Measurements from ENCODE around the gene C10orf67. TPM values are rescaled to one million over a fixed set of nuclear protein-coding genes. Genes with fewer than 3 reads are reported as not detected.

C10orf67 gene
- total and polyA plus RNA-seq, 2 of the 8 experiments (the other 6 are each of a cell fraction or from before 2014, with no cell fraction given): 0.05 to 0.11 TPM

DNA sequence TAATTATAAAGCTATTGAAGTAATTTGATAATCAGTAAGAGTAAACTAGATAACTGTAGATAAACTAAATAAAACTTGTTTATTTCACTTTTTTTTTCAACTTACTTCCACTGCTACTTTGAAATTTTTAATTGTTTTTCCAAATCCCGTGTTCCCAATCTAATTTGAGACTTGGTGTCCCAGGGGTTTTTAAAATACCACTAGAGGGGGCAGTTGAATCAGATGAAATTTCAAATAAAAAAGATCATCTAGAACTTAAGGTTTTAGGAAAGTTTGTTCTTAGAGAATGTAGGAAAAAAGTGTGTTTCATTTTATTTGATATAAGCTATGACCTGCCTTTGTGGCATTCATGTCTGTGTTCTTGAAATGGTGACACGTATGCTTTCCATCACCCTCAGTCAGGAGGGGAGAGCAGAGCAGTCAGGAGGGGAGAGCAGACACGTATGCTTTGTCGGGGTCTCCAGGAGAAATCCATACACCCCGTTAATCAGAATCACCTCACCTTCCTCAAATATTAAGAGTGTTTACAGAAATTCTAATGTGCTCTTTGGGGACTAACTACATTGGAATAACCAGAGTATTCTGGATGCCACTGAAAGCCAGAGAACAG lies 49.9 kb downstream of the C10orf67 start (continued):
- TF ChIP-seq, protein P1, sequence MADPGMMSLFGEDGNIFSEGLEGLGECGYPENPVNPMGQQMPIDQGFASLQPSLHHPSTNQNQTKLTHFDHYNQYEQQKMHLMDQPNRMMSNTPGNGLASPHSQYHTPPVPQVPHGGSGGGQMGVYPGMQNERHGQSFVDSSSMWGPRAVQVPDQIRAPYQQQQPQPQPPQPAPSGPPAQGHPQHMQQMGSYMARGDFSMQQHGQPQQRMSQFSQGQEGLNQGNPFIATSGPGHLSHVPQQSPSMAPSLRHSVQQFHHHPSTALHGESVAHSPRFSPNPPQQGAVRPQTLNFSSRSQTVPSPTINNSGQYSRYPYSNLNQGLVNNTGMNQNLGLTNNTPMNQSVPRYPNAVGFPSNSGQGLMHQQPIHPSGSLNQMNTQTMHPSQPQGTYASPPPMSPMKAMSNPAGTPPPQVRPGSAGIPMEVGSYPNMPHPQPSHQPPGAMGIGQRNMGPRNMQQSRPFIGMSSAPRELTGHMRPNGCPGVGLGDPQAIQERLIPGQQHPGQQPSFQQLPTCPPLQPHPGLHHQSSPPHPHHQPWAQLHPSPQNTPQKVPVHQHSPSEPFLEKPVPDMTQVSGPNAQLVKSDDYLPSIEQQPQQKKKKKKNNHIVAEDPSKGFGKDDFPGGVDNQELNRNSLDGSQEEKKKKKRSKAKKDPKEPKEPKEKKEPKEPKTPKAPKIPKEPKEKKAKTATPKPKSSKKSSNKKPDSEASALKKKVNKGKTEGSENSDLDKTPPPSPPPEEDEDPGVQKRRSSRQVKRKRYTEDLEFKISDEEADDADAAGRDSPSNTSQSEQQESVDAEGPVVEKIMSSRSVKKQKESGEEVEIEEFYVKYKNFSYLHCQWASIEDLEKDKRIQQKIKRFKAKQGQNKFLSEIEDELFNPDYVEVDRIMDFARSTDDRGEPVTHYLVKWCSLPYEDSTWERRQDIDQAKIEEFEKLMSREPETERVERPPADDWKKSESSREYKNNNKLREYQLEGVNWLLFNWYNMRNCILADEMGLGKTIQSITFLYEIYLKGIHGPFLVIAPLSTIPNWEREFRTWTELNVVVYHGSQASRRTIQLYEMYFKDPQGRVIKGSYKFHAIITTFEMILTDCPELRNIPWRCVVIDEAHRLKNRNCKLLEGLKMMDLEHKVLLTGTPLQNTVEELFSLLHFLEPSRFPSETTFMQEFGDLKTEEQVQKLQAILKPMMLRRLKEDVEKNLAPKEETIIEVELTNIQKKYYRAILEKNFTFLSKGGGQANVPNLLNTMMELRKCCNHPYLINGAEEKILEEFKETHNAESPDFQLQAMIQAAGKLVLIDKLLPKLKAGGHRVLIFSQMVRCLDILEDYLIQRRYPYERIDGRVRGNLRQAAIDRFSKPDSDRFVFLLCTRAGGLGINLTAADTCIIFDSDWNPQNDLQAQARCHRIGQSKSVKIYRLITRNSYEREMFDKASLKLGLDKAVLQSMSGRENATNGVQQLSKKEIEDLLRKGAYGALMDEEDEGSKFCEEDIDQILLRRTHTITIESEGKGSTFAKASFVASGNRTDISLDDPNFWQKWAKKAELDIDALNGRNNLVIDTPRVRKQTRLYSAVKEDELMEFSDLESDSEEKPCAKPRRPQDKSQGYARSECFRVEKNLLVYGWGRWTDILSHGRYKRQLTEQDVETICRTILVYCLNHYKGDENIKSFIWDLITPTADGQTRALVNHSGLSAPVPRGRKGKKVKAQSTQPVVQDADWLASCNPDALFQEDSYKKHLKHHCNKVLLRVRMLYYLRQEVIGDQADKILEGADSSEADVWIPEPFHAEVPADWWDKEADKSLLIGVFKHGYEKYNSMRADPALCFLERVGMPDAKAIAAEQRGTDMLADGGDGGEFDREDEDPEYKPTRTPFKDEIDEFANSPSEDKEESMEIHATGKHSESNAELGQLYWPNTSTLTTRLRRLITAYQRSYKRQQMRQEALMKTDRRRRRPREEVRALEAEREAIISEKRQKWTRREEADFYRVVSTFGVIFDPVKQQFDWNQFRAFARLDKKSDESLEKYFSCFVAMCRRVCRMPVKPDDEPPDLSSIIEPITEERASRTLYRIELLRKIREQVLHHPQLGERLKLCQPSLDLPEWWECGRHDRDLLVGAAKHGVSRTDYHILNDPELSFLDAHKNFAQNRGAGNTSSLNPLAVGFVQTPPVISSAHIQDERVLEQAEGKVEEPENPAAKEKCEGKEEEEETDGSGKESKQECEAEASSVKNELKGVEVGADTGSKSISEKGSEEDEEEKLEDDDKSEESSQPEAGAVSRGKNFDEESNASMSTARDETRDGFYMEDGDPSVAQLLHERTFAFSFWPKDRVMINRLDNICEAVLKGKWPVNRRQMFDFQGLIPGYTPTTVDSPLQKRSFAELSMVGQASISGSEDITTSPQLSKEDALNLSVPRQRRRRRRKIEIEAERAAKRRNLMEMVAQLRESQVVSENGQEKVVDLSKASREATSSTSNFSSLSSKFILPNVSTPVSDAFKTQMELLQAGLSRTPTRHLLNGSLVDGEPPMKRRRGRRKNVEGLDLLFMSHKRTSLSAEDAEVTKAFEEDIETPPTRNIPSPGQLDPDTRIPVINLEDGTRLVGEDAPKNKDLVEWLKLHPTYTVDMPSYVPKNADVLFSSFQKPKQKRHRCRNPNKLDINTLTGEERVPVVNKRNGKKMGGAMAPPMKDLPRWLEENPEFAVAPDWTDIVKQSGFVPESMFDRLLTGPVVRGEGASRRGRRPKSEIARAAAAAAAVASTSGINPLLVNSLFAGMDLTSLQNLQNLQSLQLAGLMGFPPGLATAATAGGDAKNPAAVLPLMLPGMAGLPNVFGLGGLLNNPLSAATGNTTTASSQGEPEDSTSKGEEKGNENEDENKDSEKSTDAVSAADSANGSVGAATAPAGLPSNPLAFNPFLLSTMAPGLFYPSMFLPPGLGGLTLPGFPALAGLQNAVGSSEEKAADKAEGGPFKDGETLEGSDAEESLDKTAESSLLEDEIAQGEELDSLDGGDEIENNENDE (IDR thresholded peaks at IDR 0.05; ENCODE audit: insufficient replicate concordance, low read length): no peak
- TF ChIP-seq RAD21 (IDR thresholded peaks at IDR 0.05 in 1 of 2, conservative IDR thresholded peaks at IDR 0.05 in 1 of 2; ENCODE audit: low read depth in 2 of 2, low read length in 2 of 2) (peak; percentile 35 to 39), EP300 (IDR thresholded peaks at IDR 0.05; ENCODE audit: borderline replicate concordance in 1 of 2, low read depth in 2 of 2, low read length in 2 of 2) (no peak), MAFK (IDR thresholded peaks at IDR 0.05; ENCODE audit: low read depth, low read length) (no peak), POLR2A (IDR thresholded peaks at IDR 0.05; ENCODE audit: control extremely low read depth in 1 of 2, low read depth in 2 of 2, low read length in 2 of 2) (no peak), FOSL1 (IDR thresholded peaks at IDR 0.05; ENCODE audit: insufficient read depth, low read depth, low read length) (no peak), CEBPB (IDR thresholded peaks at IDR 0.05; ENCODE audit: low read depth, low read length) (no peak)
- TF ChIP-seq, protein P2, sequence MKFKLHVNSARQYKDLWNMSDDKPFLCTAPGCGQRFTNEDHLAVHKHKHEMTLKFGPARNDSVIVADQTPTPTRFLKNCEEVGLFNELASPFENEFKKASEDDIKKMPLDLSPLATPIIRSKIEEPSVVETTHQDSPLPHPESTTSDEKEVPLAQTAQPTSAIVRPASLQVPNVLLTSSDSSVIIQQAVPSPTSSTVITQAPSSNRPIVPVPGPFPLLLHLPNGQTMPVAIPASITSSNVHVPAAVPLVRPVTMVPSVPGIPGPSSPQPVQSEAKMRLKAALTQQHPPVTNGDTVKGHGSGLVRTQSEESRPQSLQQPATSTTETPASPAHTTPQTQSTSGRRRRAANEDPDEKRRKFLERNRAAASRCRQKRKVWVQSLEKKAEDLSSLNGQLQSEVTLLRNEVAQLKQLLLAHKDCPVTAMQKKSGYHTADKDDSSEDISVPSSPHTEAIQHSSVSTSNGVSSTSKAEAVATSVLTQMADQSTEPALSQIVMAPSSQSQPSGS (IDR thresholded peaks at IDR 0.05; ENCODE audit: low read length): no peak

All from H1 (cell line).